Measurements from ENCODE around the gene GM2A.
"Not testable (repeated sequence)": the region's sequence is repeated elsewhere in the genome, so short reads cannot be mapped to it uniquely, and the experiment has no call there.

The GM2A gene

DNA sequence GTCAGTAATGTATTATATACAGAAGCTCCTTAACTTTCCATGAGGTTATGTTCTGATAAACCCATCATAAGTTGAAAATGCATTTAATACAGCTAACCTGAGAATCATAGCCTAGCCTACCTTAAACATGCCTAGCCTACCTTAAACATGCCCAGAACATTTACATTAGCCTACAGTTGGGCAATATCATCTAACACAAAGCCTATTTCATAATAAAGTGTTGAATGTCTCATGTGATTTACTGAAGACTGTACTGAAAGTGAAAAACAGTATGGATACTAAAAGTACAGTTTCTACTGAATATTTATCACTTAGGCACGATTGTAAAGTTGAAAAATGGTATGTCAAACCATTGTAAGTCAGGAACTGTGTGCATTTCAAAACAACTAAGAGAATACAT lies 1.6 kb downstream of the GM2A start:
- DNase-seq (ENCODE audit: low read depth), result no peak

DNA sequence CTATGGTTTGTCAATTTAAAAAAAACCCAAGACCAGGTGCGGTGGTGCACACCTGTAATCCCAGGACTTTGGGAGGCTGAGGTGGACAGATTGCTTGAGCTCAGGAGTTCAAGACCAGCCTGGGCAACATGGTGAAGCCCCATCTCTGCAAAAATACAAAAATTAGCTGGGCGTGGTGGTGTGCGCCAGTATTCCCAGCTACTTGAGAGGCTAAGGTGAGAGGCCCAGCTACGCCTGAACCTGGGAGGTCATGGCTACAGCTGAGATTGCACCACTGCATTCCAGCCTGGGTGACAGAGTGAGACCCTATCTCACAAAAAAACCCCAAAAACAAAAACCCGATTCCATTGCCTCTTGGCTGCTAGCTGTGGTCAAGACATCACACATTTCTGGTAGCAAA lies 2.0 kb downstream of the GM2A start:
- not testable (repeated sequence) for DNase-seq (ENCODE audit: low read depth)

DNA sequence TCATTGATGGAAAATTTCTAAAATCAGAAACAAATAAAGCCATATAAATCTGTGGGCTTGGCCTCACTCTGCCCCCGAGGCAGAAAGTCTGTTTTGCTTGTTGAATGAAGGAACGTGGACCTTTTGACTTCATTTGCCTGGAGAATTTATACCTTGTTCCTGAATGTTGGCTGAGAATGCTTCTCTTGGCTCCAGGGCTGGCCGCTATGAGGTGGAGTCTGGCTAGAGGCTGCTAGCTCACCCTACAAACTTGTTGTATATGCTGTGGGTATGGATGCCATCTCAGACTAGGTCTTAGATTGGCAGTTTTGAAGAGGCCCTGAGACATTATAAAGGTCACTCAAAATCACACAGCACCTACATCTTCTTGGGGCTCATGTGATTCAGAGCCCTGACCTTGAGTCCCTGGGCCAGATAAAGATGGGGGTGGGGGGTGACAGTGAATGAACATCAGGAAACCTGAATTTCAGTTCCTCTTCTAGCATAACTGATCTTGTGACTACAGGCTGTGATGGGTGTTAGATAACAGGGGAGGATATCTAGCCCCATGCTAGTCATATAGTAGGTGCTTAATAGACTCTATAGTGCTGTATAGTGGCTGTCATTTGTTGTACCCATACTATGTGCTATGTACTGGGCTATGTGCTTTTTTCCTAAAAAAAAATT lies 2.8 kb downstream of the GM2A start:
- no peak for DNase-seq (ENCODE audit: low read depth)

DNA sequence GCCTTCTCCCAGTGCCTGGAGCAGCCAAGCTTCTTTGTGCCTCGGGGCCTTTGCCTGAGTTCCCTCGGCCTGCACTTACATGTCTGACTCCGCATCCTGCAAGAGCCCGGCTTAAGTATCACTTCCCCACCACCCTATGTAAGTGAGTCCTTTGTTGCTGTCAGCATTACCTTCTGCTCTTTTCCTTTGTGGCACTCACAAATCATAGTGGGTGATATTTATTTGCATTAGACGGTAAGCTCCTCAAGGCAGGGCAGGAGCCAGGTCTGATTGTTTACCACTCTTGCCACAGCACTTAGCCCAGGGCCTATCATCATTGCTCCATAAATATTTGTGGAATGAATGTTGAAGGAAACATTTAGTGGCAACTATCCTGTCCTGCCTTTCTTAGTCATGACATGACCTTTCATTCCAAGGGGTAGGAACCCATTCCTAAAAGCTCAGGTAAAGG lies 4.8 kb downstream of the GM2A start:
- DNase-seq (ENCODE audit: low read depth), result no peak

DNA sequence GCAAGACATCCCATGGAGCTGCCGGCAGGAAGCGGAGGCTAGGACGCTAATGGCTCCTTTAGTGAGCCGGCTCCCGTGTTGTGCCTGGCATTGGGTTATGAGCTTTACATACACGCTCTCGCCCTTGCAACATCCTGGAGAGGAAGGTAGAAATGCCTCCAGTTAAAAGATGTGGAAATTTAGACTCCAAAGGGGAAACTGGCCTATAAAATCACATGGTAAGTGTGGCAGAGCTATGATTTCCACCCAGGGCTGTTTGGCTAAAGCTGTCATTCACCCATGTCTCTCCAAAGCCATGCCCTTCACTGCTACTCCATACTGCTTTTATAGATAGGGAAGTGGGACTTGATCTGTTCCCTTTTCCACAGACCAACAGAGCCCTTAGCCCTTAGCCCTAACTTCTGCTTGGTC lies 5.2 kb downstream of the GM2A start:
- no peak for DNase-seq (ENCODE audit: low read depth)

DNA sequence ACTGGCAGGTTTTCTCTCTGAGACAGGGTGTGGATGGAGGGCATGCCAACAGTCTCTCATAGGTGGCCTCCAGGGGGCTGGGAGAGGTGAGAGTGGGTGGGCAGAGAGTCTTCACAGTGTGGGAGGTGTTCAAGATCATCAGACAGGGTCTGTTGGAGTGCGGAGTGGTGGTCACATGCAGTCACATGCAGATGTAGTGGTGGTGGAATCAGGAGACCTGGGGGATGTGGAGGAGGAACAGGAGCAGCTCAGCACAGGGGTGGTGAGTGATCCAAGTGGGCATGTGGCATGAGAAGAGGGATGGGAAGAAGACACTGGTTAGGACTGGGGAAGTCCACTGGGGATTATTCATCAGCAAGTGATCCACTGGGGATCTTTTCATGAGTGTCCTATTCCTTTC lies 5.8 kb downstream of the GM2A start:
- DNase-seq (ENCODE audit: low read depth), result no peak

DNA sequence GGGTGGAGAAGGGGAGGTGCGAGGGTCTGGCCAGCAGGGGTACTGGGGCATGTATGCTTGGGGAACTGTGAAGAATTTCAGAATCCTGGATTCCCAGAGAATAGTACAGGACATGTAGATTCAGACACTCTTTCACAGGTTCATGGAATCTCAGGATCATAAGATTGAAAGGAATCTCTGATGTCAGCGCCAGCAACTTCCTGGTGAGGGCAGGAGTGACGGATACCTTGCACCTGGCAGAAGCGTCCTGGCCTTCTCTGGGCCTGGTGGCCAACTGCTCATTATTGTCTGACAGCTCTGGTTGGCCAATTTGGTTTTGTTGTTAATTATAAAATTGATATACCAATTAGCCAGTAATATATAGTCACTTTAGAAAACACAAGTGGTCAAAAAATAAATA lies 6.9 kb downstream of the GM2A start:
- no peak for DNase-seq (ENCODE audit: low read depth)

DNA sequence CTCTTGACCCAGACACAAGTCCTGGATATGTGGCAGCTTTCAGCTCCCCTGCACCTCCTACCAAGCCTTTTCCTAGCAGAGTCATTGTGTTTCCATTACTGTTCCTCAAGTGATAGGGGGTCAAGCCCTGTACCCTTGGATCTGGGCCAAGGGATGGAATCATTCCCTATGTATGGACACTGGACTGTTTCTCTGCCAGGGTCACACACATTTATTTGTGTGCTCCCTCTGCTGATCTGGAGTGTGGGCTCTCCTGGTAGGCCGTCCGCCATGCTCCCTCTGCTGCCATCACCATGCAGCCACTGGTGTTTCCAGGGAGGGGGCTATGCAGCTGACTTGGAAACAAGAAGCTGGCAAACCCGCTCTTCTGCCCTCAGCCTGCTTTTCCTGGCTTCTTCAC lies 9.5 kb downstream of the GM2A start:
- DNase-seq (ENCODE audit: low read depth), result no peak

DNA sequence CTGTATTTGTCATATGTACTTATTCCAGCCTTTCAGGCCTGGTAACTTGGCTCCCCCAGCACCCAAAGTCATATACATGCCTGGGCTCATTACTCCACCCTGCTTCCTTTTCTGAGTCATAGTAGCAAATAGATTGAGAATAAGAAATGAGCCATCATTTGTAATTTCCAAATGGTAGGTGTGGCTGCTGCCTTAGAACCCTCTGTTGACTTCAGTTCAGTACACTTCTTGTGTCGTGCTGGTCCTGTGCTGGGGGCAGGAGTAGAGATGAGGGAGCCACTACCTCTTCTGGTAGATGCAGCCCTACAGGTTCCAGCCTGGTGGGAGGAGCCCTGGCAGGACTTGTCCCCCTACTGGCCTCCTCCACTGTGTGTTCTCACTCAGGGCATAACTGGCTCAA lies 11.1 kb downstream of the GM2A start:
- no peak for DNase-seq (ENCODE audit: low read depth)

DNA sequence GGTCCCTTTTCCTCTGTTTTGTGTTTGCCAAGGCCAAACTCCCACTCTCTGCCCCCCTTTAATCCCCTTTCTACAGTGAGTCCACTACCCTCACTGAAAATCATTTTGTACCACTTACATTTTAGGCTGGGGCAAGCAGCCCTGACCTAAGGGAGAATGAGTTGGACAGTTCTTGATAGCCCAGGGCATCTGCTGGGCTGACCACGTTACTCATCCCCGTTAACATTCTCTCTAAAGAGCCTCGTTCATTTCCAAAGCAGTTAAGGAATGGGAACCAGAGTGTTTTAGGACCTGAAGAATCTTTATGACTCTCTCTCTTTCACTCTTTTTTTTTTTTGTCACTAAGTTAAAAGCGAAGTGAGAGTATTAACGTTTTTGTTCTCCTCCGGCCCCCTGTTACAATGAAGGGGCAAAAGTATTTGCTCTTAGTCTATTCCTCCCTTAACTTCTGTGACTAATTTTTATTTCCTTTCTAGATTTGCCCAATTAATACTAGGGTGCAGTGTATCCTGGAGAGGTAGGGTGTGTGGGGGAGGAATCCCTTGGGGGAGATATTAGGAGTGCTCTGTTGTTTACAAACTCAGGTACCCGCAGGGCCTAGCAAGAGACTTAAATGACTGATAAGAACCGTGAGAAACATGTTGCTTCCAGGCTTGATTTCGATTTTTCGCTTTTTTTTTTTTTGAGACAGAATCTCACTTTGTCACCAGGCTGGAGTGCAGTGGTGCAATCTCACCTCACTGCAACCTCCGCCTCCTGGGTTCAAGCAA lies 14.7 kb downstream of the GM2A start:
- DNase-seq (ENCODE audit: low read depth), result no peak

DNA sequence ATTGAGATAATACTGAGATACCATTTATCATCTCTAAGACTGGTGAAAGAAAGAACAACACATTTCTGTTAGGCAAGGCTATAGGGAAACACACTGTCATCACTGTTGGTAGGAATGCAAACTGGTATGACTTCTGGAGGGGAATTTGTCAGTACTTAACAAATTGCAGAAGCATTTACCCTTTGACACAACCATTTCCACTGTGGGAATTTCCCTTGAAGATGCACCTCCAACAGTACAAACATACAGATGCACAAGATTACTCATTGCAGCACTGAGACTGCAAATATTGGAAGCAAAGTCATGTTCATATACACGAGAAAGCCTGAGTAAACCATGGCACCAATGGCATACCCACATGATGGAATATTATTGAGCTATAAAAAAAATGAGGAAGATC lies 17.6 kb downstream of the GM2A start:
- DNase-seq (ENCODE audit: low read depth), result no peak

DNA sequence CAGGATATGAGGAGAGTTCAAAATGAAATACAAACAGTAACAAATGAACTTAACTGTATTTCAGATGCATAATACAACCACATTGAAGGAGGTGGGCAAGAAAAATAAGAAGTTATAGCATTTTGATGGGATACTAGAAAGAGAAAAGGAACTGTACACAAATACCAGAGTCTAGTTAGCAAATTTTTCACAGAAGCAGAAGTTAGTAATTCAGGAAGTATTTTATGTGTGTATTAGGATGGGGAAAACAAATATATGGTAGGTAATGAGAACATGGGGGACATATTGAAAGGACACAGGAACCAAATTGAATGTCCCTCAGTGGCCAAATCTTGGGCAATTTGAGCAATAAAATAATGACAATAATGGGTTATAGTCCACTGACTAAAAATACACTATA lies 18.4 kb downstream of the GM2A start:
- no peak for DNase-seq (ENCODE audit: low read depth)

DNA sequence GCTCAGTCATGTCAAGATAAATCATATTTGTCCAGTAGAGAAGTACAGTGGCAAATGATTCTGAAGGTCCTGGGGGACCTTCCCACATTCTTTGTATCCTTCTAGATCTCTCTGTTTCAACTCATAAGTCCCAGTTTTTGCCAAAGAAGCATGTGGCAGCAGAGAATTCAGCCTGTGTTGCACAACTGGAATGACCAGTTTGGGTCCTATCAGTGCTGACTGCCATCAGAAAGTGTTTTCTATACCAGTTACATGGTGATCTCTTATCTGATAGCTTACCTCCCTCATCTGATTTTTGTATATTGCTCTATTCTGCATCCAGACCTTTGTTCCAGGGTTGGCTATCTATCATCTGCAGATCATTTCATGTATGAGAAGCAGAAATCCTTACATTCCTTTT lies 21.7 kb downstream of the GM2A start:
- DNase-seq (ENCODE audit: low read depth), result no peak

DNA sequence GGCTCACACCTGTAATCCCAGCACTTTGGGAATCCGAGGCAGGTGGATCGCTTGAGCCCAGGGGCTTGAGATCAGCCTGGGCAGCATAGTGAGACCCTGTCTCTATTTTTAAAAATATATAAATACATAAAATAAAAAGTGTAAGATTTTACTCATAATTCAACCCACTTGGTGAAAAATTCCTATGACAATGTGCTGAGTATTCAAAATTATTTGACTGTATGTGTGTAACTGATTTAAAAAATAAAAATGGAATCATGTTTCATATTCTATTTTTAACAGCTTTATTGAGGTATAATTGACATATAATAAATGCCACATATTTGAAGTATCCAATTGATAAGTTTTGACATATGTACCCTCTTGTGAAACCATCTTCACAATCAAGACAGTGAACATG lies 22.8 kb downstream of the GM2A start:
- no peak for DNase-seq (ENCODE audit: low read depth)

DNA sequence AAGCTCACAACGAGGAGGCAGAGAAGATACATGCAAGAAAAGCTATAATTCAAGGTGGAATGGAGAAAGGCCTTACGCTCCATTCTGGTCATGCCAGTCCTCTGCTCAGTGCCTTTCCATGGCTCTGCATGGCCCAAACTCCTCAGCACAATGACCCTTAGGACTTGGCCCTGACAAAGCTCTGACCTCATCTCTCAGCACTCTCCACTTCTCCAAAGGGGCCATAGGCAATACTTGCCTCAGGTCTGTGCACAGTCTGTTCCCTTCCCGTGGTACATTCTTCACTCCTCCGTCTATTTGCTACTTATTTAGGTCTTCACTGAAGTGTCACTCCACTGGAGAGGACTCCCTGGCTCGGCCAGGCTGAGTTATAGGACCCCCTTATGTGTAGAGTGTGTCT lies 25.9 kb downstream of the GM2A start:
- no peak for DNase-seq (ENCODE audit: low read depth)

DNA sequence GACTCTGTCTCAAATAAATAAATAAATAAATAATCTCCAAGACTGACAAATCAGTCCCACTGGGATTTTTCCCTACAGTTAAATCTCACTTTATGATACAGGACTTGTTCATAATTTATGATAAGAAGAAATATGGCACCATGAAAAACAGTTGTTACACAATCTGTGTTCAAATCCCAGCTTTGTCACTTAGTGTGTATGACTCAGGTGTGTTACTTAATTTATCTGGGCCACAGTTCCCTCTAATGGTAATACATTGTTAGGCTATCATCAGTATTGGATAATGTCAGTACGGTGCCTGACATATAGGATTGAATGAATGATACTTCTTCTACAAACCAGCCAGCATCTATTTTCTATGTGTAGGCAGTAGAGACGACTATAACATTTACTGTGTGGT lies 27.5 kb downstream of the GM2A start:
- DNase-seq (ENCODE audit: low read depth), result no peak

DNA sequence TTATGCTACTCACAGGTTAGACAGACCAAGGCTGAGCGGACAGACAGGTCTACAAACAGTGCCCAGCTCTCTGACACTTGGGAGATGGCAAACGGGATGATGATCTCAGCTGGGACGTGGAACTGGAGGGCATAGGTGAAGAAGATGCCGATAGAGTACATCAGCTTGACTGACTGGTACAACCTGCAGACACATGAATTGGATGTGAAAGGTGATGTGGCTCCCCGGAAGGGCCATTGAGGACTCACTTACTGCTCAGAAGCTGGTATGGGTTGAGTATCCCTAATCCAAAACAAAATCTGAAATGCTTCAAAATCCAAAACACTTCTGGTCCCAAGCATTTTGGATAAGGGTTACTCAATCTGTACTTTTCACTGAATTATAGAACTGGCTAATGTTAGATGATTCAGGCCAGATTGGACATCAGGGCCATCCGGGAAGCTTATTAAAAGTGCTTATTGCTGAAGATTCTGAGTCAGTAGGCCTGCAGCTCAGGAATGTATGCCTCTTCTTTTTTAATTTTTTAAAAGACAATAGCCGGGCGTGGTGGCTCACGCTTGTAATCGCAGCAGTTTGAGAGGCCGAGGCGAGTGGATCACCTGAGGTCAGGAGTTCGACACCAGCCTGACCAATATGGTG lies 28.1 kb downstream of the GM2A start:
- no peak for DNase-seq (ENCODE audit: low read depth)

DNA sequence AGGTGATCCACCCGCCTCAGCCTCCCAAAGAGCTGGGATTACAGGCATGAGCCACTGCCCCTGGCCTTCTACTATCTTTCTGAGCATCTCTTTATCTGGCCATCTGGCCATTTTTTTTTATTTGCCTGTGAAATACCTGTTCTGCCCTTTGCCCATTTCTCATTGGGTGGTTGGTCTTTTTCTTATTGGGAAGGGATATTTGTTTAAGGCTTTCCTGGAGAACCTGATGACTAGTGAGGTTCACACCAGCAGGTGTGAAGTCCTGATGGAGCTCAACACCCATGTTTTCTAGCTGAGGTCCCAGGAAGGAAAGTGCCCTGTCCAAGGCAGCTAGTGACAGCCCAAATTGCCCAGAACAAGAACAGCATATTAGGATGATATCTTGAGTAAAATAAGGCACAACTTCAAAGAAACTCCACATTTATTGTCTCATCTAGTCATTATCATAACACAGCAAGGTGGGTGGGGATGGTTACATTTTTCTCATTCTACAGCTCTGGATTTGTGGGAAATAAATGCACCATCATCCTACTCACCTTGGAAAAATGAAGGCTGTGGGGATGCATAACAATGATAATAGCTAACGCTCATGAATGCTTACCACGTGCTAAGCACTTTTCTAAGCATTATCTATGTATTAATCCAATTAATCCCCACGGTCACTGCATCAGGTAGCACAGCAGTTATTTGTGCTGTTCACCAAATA lies 30.3 kb downstream of the GM2A start:
- DNase-seq (ENCODE audit: low read depth), result no peak

DNA sequence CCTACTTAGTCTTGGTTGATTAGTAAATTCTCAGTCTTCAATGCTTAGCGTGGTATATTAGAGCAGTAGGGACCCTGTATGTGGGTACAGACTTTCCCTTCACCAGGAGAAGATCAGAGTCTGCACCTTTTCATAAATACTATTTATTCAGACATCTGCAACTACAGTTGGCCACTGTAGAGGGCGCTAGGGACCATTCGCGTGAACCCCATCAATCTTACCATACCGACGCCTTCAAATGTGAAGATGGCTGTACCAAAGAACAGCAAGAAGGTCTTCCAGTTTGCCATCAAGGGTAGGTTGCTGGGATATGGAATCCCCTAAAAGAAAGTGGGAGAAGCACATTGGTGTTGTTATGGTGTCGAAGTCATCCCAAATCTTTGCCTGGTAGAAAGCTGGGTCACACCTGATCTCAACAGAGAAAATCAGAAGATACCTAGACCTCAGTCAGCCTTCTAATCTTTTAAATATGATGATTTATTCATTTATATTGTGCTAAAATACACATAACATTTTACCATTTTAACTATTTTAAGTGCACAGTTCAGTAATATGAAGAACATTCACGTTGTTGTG lies 31.5 kb downstream of the GM2A start:
- DNase-seq (ENCODE audit: low read depth), result no peak

DNA sequence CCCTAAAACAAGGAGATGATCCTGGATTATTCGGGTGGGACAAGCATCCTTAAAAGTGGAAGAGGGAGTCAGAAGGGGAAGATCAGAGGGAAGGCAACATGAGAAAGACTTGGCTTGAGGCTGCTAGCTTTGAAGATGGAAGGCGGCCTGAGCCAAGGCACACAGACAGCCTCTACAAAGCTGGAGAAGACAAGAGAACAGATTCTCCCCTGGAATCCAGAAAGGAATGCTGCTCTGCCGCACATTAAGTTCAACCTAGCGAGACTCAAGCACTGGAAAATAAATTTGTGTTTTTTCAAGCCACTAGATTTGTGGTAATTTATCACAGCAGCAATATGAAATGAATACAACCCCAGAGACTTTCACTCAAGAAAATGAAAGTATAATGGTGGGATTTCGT lies 32.7 kb downstream of the GM2A start:
- DNase-seq (ENCODE audit: low read depth), result no peak

DNA sequence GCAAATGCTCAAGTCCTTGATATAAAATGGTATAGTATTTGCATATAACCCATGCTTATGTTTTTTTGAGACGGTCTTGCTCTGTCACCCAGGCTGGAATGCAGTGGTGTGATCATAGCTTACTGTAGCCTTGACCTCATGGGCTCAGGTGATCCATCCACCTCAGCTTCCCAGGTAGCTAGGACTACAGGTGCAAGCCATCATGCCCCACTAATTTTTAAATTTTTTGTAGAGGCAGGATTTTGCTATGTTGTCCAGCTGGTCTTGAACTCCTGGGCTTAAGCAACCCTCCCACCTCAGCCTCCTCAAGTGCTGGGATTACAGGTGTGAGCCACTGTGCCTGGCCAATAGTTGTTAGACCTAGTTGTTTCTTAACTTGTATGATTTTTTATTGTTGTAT lies 33.3 kb downstream of the GM2A start:
- no peak for DNase-seq (ENCODE audit: low read depth)

DNA sequence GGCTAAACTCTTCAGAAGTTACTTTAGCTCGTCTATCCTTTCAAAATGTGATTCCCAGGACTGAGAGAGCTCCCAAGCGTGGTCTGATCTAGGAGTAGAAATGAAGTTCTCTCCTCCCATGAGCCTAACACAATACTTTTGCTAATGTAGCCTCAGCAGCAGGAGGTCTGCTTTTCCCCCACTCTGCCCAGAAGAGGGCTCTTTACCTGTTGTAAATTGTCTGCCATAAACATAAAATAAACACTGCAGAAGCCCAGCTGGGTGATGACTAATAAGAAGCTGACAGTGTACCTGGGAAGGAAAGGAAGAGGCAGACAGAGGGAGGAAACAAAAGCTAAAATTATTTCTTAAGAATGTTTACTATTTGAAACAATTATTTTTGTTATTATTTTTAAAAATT lies 35.2 kb downstream of the GM2A start:
- DNase-seq (ENCODE audit: low read depth), result no peak

DNA sequence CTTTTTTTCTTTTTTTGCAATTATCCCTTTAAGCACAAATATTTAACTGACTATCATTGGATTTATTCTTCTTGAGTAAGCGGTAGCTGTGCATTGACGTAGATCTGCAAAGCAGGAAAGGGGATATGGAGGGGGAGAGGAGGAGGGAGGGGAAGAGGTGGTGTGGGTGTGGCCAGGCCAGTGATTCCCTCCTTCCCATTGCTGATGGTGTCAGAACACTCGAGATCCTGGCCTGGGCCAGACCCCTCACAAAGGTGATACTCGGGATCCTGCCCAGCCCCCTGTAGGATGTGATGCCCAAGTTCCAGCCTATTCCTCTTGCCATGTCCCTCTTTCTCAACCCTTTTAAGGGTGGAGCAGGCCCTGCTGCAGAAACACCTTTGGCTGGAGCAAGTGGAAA lies 40.6 kb downstream of the GM2A start:
- DNase-seq (ENCODE audit: low read depth), result no peak
